Measurements from ENCODE around the gene TRIM2. TPM values are rescaled to one million over a fixed set of nuclear protein-coding genes. Genes with fewer than 3 reads are reported as not detected.

Gene TRIM2
- total and polyA plus RNA-seq, 12 donors = 6.2 to 130 (median 47.8) TPM

GRCh38 chr4:153374442-153374841 lies 170.2 kb downstream of the TRIM2 start:
- H3K27ac ChIP-seq = no peak overlapping the region
- no peaks in the 10 kb centered on the region for H3K36me3 ChIP-seq (replicated peaks in 1 of 2)
- no peak overlapping the region for H3K4me3 ChIP-seq
- no peak for DNase-seq
- 77 to 86% (median 79%) methylated on average over 2 of the region's 2 CpGs for WGBS, 4 donors
- H3K27me3 ChIP-seq = no peaks in the 10 kb centered on the region
- no peaks in the 10 kb centered on the region for H3K9me3 ChIP-seq (replicated peaks in 1 of 3)
- H3K4me1 ChIP-seq (replicated peaks in 1 of 2) = no peaks in the 10 kb centered on the region
- intact Hi-C loops (cut with DNase I) = no loop called here
- TF ChIP-seq, protein P1, sequence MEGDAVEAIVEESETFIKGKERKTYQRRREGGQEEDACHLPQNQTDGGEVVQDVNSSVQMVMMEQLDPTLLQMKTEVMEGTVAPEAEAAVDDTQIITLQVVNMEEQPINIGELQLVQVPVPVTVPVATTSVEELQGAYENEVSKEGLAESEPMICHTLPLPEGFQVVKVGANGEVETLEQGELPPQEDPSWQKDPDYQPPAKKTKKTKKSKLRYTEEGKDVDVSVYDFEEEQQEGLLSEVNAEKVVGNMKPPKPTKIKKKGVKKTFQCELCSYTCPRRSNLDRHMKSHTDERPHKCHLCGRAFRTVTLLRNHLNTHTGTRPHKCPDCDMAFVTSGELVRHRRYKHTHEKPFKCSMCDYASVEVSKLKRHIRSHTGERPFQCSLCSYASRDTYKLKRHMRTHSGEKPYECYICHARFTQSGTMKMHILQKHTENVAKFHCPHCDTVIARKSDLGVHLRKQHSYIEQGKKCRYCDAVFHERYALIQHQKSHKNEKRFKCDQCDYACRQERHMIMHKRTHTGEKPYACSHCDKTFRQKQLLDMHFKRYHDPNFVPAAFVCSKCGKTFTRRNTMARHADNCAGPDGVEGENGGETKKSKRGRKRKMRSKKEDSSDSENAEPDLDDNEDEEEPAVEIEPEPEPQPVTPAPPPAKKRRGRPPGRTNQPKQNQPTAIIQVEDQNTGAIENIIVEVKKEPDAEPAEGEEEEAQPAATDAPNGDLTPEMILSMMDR (IDR thresholded peaks at IDR 0.05) = no peak
- no peak for TF ChIP-seq POLR2A (IDR thresholded peaks at IDR 0.05)

DNA sequence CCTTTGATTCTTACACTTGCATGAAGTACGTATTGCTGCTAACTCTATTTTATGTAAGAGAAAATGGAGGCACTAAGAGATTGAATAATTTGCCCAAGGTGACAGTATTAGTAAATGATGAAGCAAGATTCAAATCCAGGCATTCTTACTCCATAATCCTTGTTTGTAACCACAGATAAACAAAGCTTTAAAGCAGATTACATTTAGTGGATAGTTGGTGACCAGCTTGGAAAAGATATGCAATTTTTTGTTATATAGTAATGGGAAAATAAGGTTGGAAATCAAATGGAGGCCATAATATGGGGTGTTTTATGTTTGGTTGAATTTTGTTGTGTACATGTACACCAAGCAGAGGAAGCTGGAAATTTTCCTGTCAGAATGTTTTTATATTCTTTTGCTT lies 171.1 kb downstream of the TRIM2 start:
- DNase-seq = no peak
- H3K27me3 ChIP-seq = no peaks in the 10 kb centered on the region
- H3K4me1 ChIP-seq (replicated peaks in 1 of 2) = no peaks in the 10 kb centered on the region
- H3K36me3 ChIP-seq (replicated peaks in 1 of 2) = no peaks in the 10 kb centered on the region
- WGBS, 4 donors = 89 to 97% (median 96%) methylated on average over 1 of the region's 1 CpG
- peak overlapping the region in 1 of 4 donors; percentile 14 for H3K4me3 ChIP-seq
- TF ChIP-seq, protein P1 (IDR thresholded peaks at IDR 0.05) = no peak
- no peak for TF ChIP-seq POLR2A (IDR thresholded peaks at IDR 0.05)
- H3K9me3 ChIP-seq (replicated peaks in 1 of 3) = no peaks in the 10 kb centered on the region
- intact Hi-C loops (cut with DNase I) = no loop called here
- H3K27ac ChIP-seq = no peak overlapping the region

DNA sequence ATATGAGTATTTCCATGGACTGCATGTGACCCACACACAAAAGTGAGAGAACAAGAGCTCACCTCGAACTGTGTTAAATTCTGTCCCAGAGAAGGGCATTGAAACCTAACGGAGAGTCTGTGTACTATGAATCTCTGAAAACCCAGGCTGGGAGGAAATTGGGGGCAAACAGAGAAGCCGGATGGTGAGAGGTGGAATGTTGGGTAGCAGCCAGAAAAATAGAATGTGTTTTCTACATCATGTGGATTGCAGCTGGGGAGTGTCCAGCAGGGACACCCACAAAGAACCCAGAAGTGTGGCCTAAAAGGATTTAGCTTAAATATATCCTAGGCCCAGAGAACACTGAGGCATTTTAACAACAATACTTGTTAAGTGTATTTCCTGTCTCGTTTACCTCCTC lies 178.9 kb downstream of the TRIM2 start:
- Histone ChIP-seq H3K27me3 (no peaks in the 10 kb centered on the region), H3K9me3 (replicated peaks in 1 of 3) (no peaks in the 10 kb centered on the region), H3K27ac (no peak overlapping the region), H3K36me3 (replicated peaks in 1 of 2) (no peaks in the 10 kb centered on the region), H3K4me3 (no peak overlapping the region), H3K4me1 (replicated peaks in 1 of 2) (no peaks in the 10 kb centered on the region)
- intact Hi-C loops (cut with DNase I) = no loop called here
- TF ChIP-seq, protein P1 (IDR thresholded peaks at IDR 0.05) = no peak
- no peak for TF ChIP-seq POLR2A (IDR thresholded peaks at IDR 0.05)
- WGBS, 4 donors = 83 to 88% (median 86%) methylated on average over 4 of the region's 4 CpGs
- DNase-seq = no peak

GRCh38 chr4:153384160-153384559 lies 179.9 kb downstream of the TRIM2 start:
- intact Hi-C loops (cut with DNase I) = no loop called here
- Histone ChIP-seq H3K4me1 (replicated peaks in 1 of 2) (no peaks in the 10 kb centered on the region), H3K27ac (no peak overlapping the region), H3K36me3 (replicated peaks in 1 of 2) (no peaks in the 10 kb centered on the region), H3K9me3 (replicated peaks in 1 of 3) (no peaks in the 10 kb centered on the region), H3K4me3 (no peak overlapping the region), H3K27me3 (no peaks in the 10 kb centered on the region)
- TF ChIP-seq, protein P1 (IDR thresholded peaks at IDR 0.05) = no peak
- TF ChIP-seq POLR2A (IDR thresholded peaks at IDR 0.05) = no peak
- WGBS, 4 donors = 95 to 100% (median 100%) methylated on average over 1 of the region's 1 CpG
- DNase-seq = no peak

All from adrenal gland (tissue), 12 donors.